SU-DHL-6 (cell line): ENCODE measurements around the gene ATP9B.

Experiments
- H2AFZ ChIP-seq: fragments of 200-600 bp; sonication (generic); 2 replicates; pipeline ENCODE4 v1.6.1; 2014; ENCODE audit warnings: low read depth, mild to moderate bottlenecking, moderate library complexity, mixed read lengths, antibody characterized with exemption, low read length; ENCODE audit not compliant: severe bottlenecking
- H3F3A ChIP-seq: fragments of 200-600 bp; shearing (Covaris generic); 2 replicates; pipeline ENCODE4 v1.6.0; 2016; ENCODE audit warnings: antibody characterized with exemption, mild to moderate bottlenecking; ENCODE audit not compliant: insufficient read depth
- H3K27ac ChIP-seq: fragments of 200-600 bp; sonication (generic); 2 replicates; pipeline ENCODE4 v1.5.1; 2016; ENCODE audit warnings: low read depth, mild to moderate bottlenecking, low read length, moderate library complexity, mixed read lengths
- H3K27me3 ChIP-seq: fragments of 200-600 bp; sonication (generic), shearing (Covaris generic); 2 replicates; pipeline ENCODE4 v1.6.0; 2014; ENCODE audit warnings: mild to moderate bottlenecking, low read length
- H3K36me3 ChIP-seq: fragments of 200-600 bp; sonication (generic); 2 replicates; pipeline ENCODE4 v1.6.1; 2014; ENCODE audit warnings: mild to moderate bottlenecking, low read length, mixed read lengths
- H3K4me2 ChIP-seq: fragments of 300-600, 200-600 bp; shearing (Covaris generic), sonication (generic); 2 replicates; pipeline ENCODE4 v1.6.0; 2014; ENCODE audit warnings: low read length, low read depth, mild to moderate bottlenecking; ENCODE audit not compliant: poor library complexity, severe bottlenecking
- H3K4me3 ChIP-seq: fragments of 200-600 bp; sonication (generic); 2 replicates; pipeline ENCODE4 v1.5.1; 2014; ENCODE audit warnings: antibody characterized with exemption, low read length, mild to moderate bottlenecking, mixed read lengths; ENCODE audit not compliant: insufficient read depth, poor library complexity, severe bottlenecking
- H3K79me2 ChIP-seq: fragments of 200-600 bp; sonication (generic); 2 replicates; pipeline ENCODE4 v1.6.1; 2014; ENCODE audit warnings: mild to moderate bottlenecking, low read length, moderate library complexity; ENCODE audit not compliant: insufficient read depth
- H3K9ac ChIP-seq: fragments of 200-600 bp; sonication (generic); 2 replicates; pipeline ENCODE4 v1.7.0; 2014; ENCODE audit warnings: mild to moderate bottlenecking, low read length
- H3K9me2 ChIP-seq: fragments of 200-600 bp; sonication (generic); replicated peaks from 2 replicates; pipeline ENCODE4 v1.6.1; 2014; ENCODE audit warnings: low read length; ENCODE audit not compliant: insufficient read depth
- H3K9me3 ChIP-seq: fragments of 200-600 bp; sonication (generic); 2 replicates; pipeline ENCODE4 v1.6.1; 2014; ENCODE audit warnings: low read length, mixed read lengths; ENCODE audit not compliant: insufficient read depth
- H4K20me1 ChIP-seq: fragments of 200-600 bp; sonication (generic); 2 replicates; pipeline ENCODE4 v1.6.1; 2014; ENCODE audit warnings: low read depth, mild to moderate bottlenecking, antibody characterized with exemption, low read length, moderate library complexity, mixed read lengths
- EZH2phosphoT487 ChIP-seq: fragments of 200-600 bp; sonication (generic), shearing (Covaris generic); conservative IDR thresholded peaks from 2 replicates; pipeline ENCODE4 v1.6.1; 2018; ENCODE audit warnings: mild to moderate bottlenecking, antibody characterized with exemption, low read length, moderate library complexity, mixed read lengths
- TF ChIP-seq, protein P1 (sequence below): fragments of 200-600 bp; sonication (generic); IDR thresholded peaks from one replicate; pipeline ENCODE4 v1.5.1; 2017; ENCODE audit warnings: antibody characterized with exemption, mild to moderate bottlenecking, low read length, moderate library complexity; ENCODE audit not compliant: insufficient read depth, poor library complexity, severe bottlenecking

The ATP9B gene

DNA sequence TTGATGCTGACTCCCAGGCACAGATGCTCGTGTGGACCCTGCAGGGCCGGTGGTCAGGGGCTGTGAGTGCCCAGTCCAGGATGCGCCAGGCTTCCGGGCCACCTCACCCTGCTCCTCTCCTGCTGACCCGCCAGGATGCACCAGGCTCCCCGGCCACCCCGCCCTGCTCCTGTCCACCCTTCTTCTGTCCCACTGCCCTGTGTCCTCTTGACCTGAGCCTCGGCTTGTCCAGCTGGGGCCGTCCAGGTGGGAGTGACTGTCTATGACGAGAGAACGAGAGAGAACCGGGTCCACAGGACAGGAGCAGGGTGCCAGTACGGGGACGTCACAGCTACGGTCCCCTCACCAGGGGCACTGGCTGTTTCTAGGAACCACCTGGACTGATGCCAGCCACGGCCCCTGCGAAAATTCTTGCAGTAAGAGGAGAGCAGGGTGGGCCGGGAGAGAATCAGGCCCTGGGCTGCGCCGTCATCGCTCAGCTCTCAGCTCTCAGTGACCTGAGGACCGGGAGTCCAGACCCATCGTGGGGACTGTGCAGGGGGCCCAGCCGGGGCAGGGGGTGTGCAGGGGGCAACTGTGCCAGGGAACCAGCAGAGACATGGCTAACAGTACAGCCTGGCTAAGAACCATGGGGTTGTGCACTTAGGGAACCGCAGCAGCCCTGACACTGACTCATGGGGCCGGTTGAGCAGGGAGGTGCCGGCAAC, 313.6 kb downstream of the ATP9B start:
- TF ChIP-seq, protein P1, sequence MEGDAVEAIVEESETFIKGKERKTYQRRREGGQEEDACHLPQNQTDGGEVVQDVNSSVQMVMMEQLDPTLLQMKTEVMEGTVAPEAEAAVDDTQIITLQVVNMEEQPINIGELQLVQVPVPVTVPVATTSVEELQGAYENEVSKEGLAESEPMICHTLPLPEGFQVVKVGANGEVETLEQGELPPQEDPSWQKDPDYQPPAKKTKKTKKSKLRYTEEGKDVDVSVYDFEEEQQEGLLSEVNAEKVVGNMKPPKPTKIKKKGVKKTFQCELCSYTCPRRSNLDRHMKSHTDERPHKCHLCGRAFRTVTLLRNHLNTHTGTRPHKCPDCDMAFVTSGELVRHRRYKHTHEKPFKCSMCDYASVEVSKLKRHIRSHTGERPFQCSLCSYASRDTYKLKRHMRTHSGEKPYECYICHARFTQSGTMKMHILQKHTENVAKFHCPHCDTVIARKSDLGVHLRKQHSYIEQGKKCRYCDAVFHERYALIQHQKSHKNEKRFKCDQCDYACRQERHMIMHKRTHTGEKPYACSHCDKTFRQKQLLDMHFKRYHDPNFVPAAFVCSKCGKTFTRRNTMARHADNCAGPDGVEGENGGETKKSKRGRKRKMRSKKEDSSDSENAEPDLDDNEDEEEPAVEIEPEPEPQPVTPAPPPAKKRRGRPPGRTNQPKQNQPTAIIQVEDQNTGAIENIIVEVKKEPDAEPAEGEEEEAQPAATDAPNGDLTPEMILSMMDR = no peak
- TF ChIP-seq EZH2phosphoT487 = no peak
- no peaks in the 10 kb centered on the region for H3K79me2 ChIP-seq
- H3K4me3 ChIP-seq = no peak overlapping the region

GRCh38 chr18:79383388-79384056, 314.3 kb downstream of the ATP9B start:
- no peak overlapping the region for H3K27ac ChIP-seq
- H3K4me3 ChIP-seq = no peak overlapping the region
- no peaks in the 10 kb centered on the region for H4K20me1 ChIP-seq
- H3K9me3 ChIP-seq = no peaks in the 10 kb centered on the region
- H3K36me3 ChIP-seq = no peaks in the 10 kb centered on the region
- H3K27me3 ChIP-seq = no peaks in the 10 kb centered on the region
- TF ChIP-seq, protein P1 = no peak
- H3K79me2 ChIP-seq = no peaks in the 10 kb centered on the region
- no peak overlapping the region for H2AFZ ChIP-seq
- no peak overlapping the region for H3K4me2 ChIP-seq
- no peaks in the 10 kb centered on the region for H3K9me2 ChIP-seq
- no peaks in the 10 kb centered on the region for H3F3A ChIP-seq
- no peak overlapping the region for H3K9ac ChIP-seq

More for the DNA sequence above, 313.6 kb downstream of the ATP9B start:
- no peak overlapping the region for H3K27ac ChIP-seq
- no peak overlapping the region for H3K9ac ChIP-seq
- H3F3A ChIP-seq = no peaks in the 10 kb centered on the region
- H3K9me2 ChIP-seq = no peaks in the 10 kb centered on the region
- H3K27me3 ChIP-seq = no peaks in the 10 kb centered on the region
- no peak overlapping the region for H3K4me2 ChIP-seq
- H3K9me3 ChIP-seq = no peaks in the 10 kb centered on the region
- no peaks in the 10 kb centered on the region for H4K20me1 ChIP-seq
- no peaks in the 10 kb centered on the region for H3K36me3 ChIP-seq
- H2AFZ ChIP-seq = no peak overlapping the region

DNA sequence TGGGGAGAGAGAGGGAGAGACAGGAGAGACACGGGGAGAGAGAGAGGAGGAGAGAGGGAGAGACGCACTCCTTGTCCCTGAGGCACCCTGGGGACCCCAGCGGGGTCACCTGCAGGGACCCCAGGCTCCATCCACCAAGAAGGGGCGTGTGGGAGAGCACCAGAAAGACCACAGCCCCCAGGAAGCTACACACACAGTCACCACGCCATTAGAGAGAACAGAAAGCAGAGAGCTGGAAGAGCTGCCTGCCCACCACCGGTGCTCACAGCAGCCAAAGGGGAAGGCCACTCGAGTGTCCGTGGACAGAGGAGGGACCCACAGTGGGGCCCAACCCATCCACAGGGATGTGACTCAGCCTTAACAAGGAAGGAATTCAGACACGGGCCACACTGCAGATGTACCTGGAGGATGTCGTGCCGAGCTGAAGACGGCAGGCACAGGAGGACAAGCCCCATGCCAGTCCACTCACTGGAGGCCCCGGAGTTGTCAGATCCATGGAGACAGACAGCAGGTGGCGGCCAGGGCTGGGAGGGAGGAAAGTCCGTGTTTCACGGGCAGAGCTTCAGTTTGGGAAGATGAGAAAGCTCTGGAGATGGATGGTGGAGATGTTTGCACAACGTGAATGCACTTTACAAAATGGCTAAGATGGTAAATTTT, 315.1 kb downstream of the ATP9B start:
- no peak overlapping the region for H2AFZ ChIP-seq
- H3K79me2 ChIP-seq = no peaks in the 10 kb centered on the region
- no peak overlapping the region for H3K4me3 ChIP-seq
- H3K36me3 ChIP-seq = no peaks in the 10 kb centered on the region
- TF ChIP-seq EZH2phosphoT487 = no peak
- TF ChIP-seq, protein P1 = no peak
- H4K20me1 ChIP-seq = no peaks in the 10 kb centered on the region
- H3K27ac ChIP-seq = no peak overlapping the region
- no peak overlapping the region for H3K9ac ChIP-seq
- H3K4me2 ChIP-seq = no peak overlapping the region
- no peaks in the 10 kb centered on the region for H3F3A ChIP-seq
- H3K27me3 ChIP-seq = no peaks in the 10 kb centered on the region
- H3K9me3 ChIP-seq = no peaks in the 10 kb centered on the region
- no peaks in the 10 kb centered on the region for H3K9me2 ChIP-seq
